GM19023 (cell line): ENCODE measurements around the gene ARFIP2.

Experiments used
- ATAC-seq: cut with Tn5 transposase; IDR thresholded peaks from one replicate; pipeline ENCODE4 v1.9.1; 2021; ENCODE audit warnings: mild to moderate bottlenecking, moderate library complexity; ENCODE audit not compliant: unreplicated experiment

The ARFIP2 gene

DNA sequence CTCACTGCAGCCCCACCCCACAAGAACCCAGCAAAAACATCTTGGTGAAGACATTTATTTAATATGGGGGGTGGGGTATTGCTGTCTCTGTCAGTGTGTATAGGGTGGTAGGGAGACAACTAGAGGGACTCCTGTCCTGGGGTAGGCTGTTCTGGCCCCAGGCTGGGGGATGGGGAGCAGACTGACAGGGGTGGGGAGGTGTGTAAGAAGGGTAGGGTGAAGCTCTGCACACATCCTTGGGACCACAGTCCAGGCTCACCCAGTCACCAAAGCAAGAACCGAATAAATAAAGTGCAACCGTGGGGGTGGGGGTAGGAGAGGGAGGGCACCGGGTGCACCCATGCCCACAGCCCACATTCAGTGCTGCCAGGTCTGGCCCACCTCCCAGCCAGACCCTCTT, 32.6 kb downstream of the ARFIP2 start:
- no peak for ATAC-seq

DNA sequence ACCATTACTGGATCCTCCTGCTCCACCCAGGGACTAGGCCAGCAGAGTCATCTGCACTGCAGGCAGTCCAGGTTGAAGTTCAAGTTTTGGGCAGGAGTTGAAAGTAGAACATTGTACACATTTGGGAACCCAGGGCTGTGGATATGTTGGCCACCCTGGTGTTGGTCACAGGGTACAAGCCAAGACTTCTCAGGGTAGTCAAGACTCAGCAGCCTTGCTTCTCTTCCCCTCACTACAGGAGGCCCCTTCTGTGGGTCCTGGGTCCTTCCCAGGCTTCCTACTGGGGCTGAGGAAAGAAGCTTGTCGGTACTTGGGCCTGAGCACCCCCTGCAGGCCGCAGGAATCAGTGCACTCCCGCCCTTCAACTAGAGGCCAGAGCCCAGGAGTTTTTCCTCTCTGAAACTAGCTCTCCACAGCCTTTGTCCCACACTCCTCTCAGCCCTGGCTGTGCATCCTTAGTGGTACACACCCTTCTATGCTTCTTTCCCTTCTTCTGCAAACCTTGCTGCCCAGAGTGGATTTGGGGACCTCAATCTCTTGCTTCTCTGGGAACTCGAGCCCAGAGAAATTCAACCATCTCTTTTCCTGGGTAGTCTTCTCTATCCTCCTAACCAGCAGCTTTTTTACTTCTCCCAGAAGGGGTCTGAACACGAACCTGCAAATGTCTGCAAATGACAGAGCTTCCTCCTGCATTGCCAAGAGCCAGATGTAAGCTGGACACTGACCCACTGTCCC, 37.7 kb downstream of the ARFIP2 start:
- peak; percentile 79 for ATAC-seq

DNA sequence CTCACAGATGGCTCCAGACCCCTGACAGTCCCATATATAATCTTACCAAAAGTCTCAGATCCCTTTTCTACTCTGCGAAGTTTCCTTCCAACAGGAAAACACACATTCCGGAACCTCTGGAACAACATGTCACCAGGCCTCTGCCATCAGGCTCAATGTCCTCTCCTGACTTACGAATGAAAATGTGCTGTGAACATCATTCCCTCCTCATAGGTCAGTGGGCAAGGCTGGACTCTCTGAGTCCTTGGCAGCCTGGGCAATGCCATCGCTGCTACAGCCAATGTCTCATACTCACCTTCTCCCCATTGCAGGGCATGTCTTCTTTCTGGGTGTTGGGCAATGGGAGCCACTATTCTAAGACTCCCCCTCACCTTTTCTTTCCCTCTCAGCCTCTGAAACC, 38.7 kb downstream of the ARFIP2 start:
- no peak for ATAC-seq

DNA sequence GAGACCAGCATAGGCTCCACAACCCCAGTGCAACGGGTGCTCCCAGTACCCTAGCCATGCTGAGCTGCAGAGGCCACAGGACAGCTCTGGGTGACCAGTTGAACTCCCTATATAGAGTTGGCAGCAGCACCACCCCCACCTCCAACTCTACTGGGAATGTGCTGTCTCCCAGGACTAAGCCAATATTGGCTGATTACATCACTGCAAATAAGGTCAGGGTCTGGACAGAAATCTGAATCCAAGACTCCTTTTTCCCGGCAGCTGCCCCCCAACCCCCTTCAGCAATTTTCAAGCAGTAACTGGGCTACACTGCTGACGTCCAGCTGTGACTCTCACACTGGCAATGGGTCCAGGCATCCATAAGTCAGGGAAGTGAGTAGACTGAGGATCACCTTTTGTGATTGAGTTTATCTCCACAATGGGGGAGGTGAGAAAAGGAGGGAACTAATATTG, 40.2 kb downstream of the ARFIP2 start, which contains the start of gene HPX:
HPX (minus strand) TSS at position 82 of the 453 bp plus-strand sequence; CDS start at position 58, 24 bp downstream.
- no peak for ATAC-seq

DNA sequence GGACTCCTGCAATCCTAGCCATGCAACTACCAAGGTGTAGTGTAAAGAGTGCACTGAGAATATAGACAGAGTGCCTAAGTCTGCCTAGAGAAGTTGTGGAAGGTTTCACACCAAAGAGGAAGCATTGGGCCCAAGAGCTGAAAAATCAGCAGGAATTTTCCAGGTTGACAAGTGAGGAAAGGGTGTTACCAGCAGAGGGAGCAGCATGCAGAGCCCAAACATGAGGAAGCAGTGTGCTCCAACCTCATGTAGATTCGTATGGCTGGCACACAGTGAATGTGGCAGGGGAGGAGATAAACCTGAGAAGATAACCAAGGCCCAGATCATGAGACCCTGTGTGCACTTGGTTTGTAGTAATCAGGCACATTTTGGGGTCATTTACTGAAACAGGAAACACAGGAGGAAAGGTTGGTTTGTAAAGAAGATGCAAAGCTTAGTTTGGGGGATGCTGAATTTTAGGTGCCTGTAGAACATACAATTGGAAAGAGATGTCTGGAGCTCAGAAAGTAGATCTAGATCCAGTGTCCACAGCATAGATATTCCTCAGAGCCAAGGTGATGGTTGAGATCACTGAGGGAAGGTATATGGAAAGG, 42.1 kb downstream of the ARFIP2 start:
- ATAC-seq: no peak

DNA sequence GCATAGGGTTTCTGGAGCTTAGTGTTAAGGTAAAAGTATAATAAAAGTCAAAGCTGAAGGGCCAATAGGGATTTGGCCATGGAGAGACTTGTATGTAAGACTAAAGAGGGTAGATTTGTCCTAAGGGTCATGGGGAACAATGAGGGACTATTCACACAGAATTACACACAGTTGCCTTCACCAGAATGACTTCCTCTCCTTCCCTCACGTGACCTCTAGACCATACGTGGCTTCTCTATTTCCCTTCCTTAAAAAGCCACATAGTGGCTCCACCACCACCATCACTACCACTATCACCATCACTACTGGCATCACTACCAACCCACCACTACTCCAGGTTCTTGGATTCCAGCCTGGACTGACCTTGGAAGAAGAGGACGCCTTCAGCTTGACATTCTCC, 43.1 kb downstream of the ARFIP2 start:
- ATAC-seq: no peak

DNA sequence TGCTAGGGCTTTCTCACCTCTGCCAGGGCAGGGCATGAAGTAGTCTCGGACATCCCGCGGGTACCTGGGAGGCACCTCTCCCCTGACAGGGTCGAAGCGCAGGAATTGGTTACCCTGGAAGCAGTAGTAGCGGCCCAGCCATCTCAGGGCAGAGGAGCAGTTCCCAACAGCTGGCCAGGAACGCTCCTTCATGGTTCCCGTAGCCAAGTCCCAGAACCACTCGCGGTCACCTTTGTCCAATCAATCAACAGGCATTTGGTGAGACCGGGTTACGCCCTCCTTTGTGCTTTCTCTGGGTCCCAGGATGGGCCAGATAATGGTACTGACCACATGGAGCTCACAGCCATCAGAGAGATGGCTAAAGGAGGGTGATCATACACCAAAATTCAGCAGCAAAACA, 43.7 kb downstream of the ARFIP2 start:
- ATAC-seq: no peak

DNA sequence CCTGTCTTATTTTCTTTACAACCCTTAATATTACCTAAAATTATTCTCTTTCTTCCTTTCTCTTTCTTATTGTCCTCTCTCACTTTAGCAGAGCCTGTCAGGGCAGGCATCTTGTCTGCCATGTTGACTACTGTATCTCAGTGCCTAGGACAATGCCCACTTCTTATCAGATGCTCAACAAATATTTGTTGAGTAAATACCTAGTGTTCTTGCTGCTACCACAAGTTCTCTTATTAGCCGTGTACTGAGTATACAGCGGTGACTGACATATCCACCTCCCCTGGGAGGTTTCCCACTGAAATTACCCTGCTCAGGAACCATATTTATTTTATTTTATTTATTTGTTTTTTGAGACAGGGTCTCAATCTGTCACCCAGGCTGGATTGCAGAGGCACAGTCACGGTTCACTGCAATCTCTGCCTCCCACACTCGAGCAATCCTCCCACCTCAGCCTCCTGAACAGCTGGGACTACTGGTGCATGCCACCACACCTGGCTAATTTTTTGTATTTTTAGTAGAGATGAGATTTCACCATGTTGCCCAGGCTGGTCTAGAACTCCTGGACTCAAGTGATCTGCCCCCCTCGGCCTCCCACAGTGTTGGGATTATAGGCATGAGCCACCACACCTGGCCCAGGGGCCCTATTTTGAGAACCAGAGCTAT, 47.0 kb downstream of the ARFIP2 start:
- no peak for ATAC-seq

DNA sequence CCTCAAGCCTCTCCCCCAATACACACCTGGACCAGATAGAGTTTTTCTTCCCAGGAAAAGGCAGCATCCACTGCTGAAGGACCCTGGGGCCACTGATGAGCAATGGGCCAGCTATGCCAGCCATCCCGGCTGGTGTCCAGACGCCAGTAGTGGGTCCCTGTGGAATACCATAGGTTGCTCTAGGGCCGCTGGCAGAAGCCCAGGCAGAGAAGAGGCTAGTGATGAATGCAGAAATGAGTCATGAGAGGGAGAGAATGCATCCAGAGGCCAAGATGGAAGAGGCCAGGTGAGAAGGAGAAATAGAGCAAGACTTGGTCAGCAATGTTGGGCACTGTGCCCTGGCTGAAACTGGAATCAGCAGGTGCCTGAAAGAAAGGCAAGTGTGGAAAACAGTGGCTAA, 49.3 kb downstream of the ARFIP2 start:
- ATAC-seq: no peak

DNA sequence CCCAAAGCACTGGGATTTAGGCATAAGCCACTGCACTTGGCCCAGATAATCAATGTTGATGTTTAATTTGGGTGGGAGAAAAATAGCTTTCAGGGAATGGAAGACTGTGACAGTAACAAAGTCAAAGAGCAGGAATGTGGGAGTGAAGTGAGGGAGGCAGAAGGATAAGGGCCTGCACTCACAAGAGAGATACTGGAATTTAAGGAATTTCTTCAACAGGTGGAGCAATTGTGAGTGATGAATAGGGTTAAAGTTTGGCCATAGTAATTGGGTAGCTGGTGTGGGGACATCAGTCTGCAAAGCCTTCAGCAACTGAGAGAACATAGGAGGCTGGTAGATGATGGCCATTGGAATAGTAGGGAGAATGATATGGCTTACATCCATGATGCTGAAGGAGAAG, 53.6 kb downstream of the ARFIP2 start:
- no peak for ATAC-seq
